ENCODE results near the gene GLT1D1.

DNA sequence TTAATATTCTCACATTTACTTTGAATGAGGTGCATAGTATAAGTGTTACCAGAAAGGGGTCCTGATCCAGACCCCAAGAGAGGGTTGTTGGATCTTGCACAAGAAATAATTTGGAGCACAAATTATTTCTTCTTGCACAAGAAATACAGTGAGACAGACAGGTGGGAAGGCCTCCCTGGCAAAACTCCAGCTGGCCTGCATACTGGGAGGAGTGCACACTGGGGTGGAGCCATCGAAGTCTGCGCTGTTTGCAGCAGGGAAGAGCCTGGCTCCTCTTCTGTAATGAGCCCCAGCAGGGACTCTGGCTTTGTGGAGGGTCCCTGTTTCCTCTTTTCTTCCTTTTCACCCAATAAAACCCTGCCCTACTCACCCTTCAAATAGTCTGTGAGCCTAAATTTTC, 141.6 kb downstream of the GLT1D1 start:
- TF ChIP-seq, protein P1, sequence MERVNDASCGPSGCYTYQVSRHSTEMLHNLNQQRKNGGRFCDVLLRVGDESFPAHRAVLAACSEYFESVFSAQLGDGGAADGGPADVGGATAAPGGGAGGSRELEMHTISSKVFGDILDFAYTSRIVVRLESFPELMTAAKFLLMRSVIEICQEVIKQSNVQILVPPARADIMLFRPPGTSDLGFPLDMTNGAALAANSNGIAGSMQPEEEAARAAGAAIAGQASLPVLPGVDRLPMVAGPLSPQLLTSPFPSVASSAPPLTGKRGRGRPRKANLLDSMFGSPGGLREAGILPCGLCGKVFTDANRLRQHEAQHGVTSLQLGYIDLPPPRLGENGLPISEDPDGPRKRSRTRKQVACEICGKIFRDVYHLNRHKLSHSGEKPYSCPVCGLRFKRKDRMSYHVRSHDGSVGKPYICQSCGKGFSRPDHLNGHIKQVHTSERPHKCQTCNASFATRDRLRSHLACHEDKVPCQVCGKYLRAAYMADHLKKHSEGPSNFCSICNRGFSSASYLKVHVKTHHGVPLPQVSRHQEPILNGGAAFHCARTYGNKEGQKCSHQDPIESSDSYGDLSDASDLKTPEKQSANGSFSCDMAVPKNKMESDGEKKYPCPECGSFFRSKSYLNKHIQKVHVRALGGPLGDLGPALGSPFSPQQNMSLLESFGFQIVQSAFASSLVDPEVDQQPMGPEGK (CRISPR knock-in tag; IDR thresholded peaks at IDR 0.05; ENCODE audit: borderline replicate concordance): no peak
- TF ChIP-seq ZFP3 (CRISPR knock-in tag; IDR thresholded peaks at IDR 0.05) (no peak), ISL1 (CRISPR knock-in tag; IDR thresholded peaks at IDR 0.05) (no peak), CSDC2 (CRISPR knock-in tag; IDR thresholded peaks at IDR 0.05) (no peak), ZFP30 (CRISPR knock-in tag; IDR thresholded peaks at IDR 0.05) (no peak)
- TF ChIP-seq, protein P2, sequence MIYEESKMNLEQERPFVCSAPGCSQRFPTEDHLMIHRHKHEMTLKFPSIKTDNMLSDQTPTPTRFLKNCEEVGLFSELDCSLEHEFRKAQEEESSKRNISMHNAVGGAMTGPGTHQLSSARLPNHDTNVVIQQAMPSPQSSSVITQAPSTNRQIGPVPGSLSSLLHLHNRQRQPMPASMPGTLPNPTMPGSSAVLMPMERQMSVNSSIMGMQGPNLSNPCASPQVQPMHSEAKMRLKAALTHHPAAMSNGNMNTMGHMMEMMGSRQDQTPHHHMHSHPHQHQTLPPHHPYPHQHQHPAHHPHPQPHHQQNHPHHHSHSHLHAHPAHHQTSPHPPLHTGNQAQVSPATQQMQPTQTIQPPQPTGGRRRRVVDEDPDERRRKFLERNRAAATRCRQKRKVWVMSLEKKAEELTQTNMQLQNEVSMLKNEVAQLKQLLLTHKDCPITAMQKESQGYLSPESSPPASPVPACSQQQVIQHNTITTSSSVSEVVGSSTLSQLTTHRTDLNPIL (CRISPR knock-in tag; IDR thresholded peaks at IDR 0.05; ENCODE audit: low read depth): no peak
- TF ChIP-seq, protein P3, sequence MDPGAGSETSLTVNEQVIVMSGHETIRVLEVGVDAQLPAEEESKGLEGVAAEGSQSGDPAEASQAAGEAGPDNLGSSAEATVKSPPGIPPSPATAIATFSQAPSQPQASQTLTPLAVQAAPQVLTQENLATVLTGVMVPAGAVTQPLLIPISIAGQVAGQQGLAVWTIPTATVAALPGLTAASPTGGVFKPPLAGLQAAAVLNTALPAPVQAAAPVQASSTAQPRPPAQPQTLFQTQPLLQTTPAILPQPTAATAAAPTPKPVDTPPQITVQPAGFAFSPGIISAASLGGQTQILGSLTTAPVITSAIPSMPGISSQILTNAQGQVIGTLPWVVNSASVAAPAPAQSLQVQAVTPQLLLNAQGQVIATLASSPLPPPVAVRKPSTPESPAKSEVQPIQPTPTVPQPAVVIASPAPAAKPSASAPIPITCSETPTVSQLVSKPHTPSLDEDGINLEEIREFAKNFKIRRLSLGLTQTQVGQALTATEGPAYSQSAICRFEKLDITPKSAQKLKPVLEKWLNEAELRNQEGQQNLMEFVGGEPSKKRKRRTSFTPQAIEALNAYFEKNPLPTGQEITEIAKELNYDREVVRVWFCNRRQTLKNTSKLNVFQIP (CRISPR knock-in tag; IDR thresholded peaks at IDR 0.05; ENCODE audit: borderline replicate concordance, low read depth): no peak
